GM12873 (cell line): ENCODE results near the gene DLG2.
A peak's percentile ranks its signal among the peaks of the same experiment; 100 is the strongest.

Source experiments
- CTCF ChIP-seq: IDR thresholded peaks from 2 replicates; pipeline ENCODE4 v1.5.1; 2012; ENCODE audit warnings: low read depth, mild to moderate bottlenecking, moderate library complexity, low read length, control low read depth; ENCODE audit not compliant: insufficient read depth; ENCODE audit errors: missing control alignments

Gene DLG2

GRCh38 chr11:85027346-85027745, 599.8 kb downstream of the DLG2 start:
- no peak for TF ChIP-seq CTCF

GRCh38 chr11:85021058-85021457, 606.1 kb downstream of the DLG2 start:
- TF ChIP-seq CTCF, result no peak

- peak; percentile 56 for TF ChIP-seq CTCF
Observed at GRCh38 chr11:84993386-84993785, 633.8 kb downstream of the DLG2 start.

- TF ChIP-seq CTCF, result no peak
Observed at GRCh38 chr11:84990141-84990540, 637.0 kb downstream of the DLG2 start.

- TF ChIP-seq CTCF, result no peak
Observed at GRCh38 chr11:84981301-84981700, 645.8 kb downstream of the DLG2 start.

GRCh38 chr11:84969103-84969502, 658.0 kb downstream of the DLG2 start:
- TF ChIP-seq CTCF, result no peak

GRCh38 chr11:84965484-84965883, 661.7 kb downstream of the DLG2 start:
- no peak for TF ChIP-seq CTCF
